Right lobe of liver (tissue), 4 donors: ENCODE measurements around the gene CXXC1.

Experiments
- POLR2A ChIP-seq: fragments of 450-650 bp; IDR thresholded peaks from one replicate; pipeline ENCODE4 v1.6.1; 2017; ENCODE audit warnings: antibody characterized with exemption, mild to moderate bottlenecking
- TF ChIP-seq, protein P1 (sequence below), 4 donors: fragments of 200-600 bp in 3 of 4; fragments of 450-650 bp in 1 of 4; IDR thresholded peaks; one replicate each; pipeline versions ENCODE4 v1.5.1 to v1.8.0; 2016 to 2022; ENCODE audit warnings: antibody characterized with exemption in 4 of 4, mild to moderate bottlenecking in 2 of 4
- donor health status: DM: no; HTN: no; CAD: no.
- donor health status: DM: no; HTN: no; CAD: no.
- donor health status: DM: no; HTN: yes; CAD: no.

DNA sequence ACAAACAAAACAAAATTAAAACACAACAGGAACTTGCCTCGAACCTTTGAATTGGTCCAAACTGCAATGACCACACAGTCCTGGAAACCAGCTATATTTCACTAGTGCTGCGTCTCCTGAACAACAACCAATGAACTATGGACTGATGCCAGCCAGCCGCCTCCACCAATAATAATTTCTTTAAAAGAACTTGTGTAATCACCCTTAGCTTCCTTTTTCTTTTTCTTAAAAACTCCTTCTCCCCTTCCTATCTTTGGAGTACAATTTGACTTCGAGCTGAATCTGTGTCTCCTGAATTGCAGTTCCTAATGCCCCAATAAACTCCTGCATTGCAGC is 1.6 kb upstream of the CXXC1 start:
- TF ChIP-seq, protein P1, sequence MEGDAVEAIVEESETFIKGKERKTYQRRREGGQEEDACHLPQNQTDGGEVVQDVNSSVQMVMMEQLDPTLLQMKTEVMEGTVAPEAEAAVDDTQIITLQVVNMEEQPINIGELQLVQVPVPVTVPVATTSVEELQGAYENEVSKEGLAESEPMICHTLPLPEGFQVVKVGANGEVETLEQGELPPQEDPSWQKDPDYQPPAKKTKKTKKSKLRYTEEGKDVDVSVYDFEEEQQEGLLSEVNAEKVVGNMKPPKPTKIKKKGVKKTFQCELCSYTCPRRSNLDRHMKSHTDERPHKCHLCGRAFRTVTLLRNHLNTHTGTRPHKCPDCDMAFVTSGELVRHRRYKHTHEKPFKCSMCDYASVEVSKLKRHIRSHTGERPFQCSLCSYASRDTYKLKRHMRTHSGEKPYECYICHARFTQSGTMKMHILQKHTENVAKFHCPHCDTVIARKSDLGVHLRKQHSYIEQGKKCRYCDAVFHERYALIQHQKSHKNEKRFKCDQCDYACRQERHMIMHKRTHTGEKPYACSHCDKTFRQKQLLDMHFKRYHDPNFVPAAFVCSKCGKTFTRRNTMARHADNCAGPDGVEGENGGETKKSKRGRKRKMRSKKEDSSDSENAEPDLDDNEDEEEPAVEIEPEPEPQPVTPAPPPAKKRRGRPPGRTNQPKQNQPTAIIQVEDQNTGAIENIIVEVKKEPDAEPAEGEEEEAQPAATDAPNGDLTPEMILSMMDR (IDR thresholded peaks at IDR 0.05), result no peak
- TF ChIP-seq POLR2A, result no peak
